Prostate gland (tissue), 2 donors: ENCODE results near the gene MCF2L2. TPM values are rescaled to one million over a fixed set of nuclear protein-coding genes. Genes with fewer than 3 reads are reported as not detected.

Source experiments
- DNase-seq: peaks from one replicate; pipeline ENCODE4 v3.0.0-alpha.2; 2019; ENCODE audit warnings: low spot score
- H3K27ac ChIP-seq, 2 donors: fragments of 200-600 bp; sonication (generic); 2 replicates each; pipeline ENCODE4 v1.5.1; 2017 to 2019
- H3K27me3 ChIP-seq: fragments of 200-600 bp; sonication (generic); replicated peaks from 2 replicates; pipeline ENCODE4 v1.5.1; 2019; ENCODE audit not compliant: insufficient read depth
- H3K36me3 ChIP-seq, 2 donors: fragments of 200-600 bp; sonication (generic); 1 replicate in 1 of 2; 2 replicates in 1 of 2; pipeline versions ENCODE4 v1.5.1 to v1.8.1; 2017 to 2019
- H3K4me1 ChIP-seq: fragments of 200-600 bp; sonication (generic); replicated peaks from 2 replicates; pipeline ENCODE4 v1.5.1; 2019
- H3K4me3 ChIP-seq, 2 donors: fragments of 200-600 bp; sonication (generic); 2 replicates each; pipeline ENCODE4 v1.5.1; 2017 to 2019
- H3K9me3 ChIP-seq: fragments of 200-600 bp; sonication (generic); 2 replicates; pipeline ENCODE4 v1.5.1; 2017
- POLR2A ChIP-seq: fragments of 450-650 bp; IDR thresholded peaks from one replicate; pipeline ENCODE4 v1.6.1; 2016; ENCODE audit warnings: antibody characterized with exemption, mild to moderate bottlenecking
- POLR2AphosphoS5 ChIP-seq: sonication (generic); formaldehyde crosslinking; IDR thresholded peaks from one replicate; pipeline ENCODE4 v1.6.1; 2017; ENCODE audit warnings: antibody characterized with exemption
- WGBS: methylation state at CpG from one replicate; pipeline ENCODE4 v1.1.5; 2018; 5-methylcytosine and 5-hydroxymethylcytosine counted together
- intact Hi-C: fragments of 100-400 bp; cut with DNase I; formaldehyde crosslinking; loops from one replicate; pipeline ENCODE4 v1.14.2; 2022
- total RNA-seq, 2 donors: library from RNA; depleted of rRNA; stranded (reverse); fragments of >200 nt; gene quantifications; one replicate each; pipeline ENCODE4 v1.1.0, GENCODE V29; 2016
- TF ChIP-seq, protein P1 (sequence below), 4 experiments: fragments of 200-600 bp in 2 of 4; fragments of 450-650 bp in 2 of 4; sonication (generic) in 2 of 4; IDR thresholded peaks; 1 replicate in 3 of 4; 2 replicates in 1 of 4; pipeline ENCODE4 v1.5.1; 2016 to 2019; ENCODE audit warnings: antibody characterized with exemption in 4 of 4, mild to moderate bottlenecking in 2 of 4, moderate library complexity in 2 of 4

Gene MCF2L2
- total RNA-seq, 2 donors from 2014 or later = 0.41 to 4.0 TPM

DNA sequence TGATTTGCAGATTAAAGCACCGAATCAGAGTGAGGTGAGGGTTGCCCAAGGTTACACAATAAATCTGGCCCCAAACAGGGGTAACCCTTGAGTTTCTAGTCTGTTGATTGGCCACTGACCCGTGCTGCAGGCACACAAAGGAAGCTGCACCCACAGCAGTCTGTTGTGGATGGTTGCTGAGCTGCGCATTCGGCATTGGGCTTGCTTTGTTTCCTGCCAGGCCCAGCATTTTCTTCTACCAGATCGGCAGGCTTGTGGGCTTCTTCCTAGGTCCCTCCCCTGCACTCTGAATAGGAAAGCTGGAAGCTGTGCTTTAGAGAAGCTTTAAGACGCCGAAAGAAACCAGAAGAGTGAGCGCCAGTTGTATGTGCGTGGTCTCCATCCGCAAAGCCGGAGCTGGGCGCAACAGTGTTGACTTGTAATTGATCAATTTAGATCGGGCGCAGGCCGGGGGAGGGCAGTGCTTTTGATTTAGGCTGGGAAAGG lies 163.2 kb downstream of the MCF2L2 start:
- H3K4me3 ChIP-seq = no peak overlapping the region
- WGBS = 42% methylated on average over 15 of the region's 15 CpGs
- intact Hi-C loops = no loop called here
- H3K27me3 ChIP-seq = no peaks in the 10 kb centered on the region
- no peaks in the 10 kb centered on the region for H3K9me3 ChIP-seq
- H3K36me3 ChIP-seq = no peaks in the 10 kb centered on the region
- no peaks in the 10 kb centered on the region for H3K4me1 ChIP-seq
- TF ChIP-seq POLR2AphosphoS5 (no peak), POLR2A (no peak)
- TF ChIP-seq, protein P1, sequence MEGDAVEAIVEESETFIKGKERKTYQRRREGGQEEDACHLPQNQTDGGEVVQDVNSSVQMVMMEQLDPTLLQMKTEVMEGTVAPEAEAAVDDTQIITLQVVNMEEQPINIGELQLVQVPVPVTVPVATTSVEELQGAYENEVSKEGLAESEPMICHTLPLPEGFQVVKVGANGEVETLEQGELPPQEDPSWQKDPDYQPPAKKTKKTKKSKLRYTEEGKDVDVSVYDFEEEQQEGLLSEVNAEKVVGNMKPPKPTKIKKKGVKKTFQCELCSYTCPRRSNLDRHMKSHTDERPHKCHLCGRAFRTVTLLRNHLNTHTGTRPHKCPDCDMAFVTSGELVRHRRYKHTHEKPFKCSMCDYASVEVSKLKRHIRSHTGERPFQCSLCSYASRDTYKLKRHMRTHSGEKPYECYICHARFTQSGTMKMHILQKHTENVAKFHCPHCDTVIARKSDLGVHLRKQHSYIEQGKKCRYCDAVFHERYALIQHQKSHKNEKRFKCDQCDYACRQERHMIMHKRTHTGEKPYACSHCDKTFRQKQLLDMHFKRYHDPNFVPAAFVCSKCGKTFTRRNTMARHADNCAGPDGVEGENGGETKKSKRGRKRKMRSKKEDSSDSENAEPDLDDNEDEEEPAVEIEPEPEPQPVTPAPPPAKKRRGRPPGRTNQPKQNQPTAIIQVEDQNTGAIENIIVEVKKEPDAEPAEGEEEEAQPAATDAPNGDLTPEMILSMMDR (IDR thresholded peaks at IDR 0.05) = no peak
- DNase-seq = no peak
- H3K27ac ChIP-seq = peak overlapping the region; percentile 1 to 35

DNA sequence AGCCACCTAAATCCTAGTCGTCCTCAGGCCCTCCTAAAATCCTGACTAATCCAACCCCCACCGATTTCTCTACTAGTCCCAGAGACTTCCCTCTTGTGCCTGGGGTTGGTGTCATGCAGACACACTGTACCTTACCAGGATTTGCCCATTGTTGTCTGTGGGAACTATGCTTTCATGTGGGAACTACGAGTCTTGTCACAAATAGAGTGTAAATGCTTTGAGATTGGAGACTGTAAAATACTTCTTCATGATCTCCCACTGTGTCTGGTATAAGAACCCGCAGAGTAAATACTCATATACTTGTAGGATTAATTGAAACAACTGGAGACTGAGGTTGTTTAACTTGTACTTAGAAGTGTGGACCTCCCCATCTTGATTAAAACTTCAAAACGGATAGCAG lies 164.2 kb downstream of the MCF2L2 start:
- Histone ChIP-seq H3K4me3 (no peak overlapping the region), H3K27ac (no peak overlapping the region), H3K9me3 (no peaks in the 10 kb centered on the region), H3K27me3 (no peaks in the 10 kb centered on the region), H3K36me3 (no peaks in the 10 kb centered on the region), H3K4me1 (no peaks in the 10 kb centered on the region)
- no peak for TF ChIP-seq POLR2A
- TF ChIP-seq, protein P1 (IDR thresholded peaks at IDR 0.05) = no peak
- no peak for TF ChIP-seq POLR2AphosphoS5
- intact Hi-C loops = no loop called here
- DNase-seq = no peak
- WGBS = 28% methylated on average over 5 of the region's 5 CpGs

DNA sequence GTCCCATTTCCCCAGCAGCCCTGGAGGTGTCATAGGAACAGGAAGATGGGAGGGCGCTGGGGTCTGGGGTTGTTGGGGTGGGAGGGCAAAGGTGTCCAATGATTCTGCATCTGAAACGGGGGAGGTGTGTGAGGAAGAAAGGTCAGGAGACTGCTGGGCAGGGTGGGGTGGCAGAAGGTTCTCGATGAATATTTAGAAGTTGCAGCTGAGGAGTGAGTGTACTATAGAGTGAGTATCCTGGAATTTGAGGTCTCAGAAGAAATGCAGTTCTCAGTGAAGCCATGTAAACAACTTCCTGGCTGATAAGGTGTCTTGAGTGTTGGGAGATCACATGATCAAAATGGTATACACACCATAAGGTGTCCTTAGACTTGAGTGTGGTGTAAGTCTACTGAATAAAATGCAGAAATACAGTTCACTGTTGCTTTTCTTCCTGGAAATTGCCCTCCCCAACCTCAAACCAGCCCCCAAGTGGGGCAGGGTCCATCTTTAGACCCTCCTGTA lies 165.5 kb downstream of the MCF2L2 start:
- H3K9me3 ChIP-seq = no peaks in the 10 kb centered on the region
- H3K27ac ChIP-seq = no peak overlapping the region
- H3K36me3 ChIP-seq = no peaks in the 10 kb centered on the region
- intact Hi-C loops = no loop called here
- no peak for DNase-seq
- H3K4me3 ChIP-seq = no peak overlapping the region
- H3K4me1 ChIP-seq = no peaks in the 10 kb centered on the region
- WGBS = 93% methylated on average over 3 of the region's 3 CpGs
- no peaks in the 10 kb centered on the region for H3K27me3 ChIP-seq
- TF ChIP-seq POLR2A (no peak), POLR2AphosphoS5 (no peak)

DNA sequence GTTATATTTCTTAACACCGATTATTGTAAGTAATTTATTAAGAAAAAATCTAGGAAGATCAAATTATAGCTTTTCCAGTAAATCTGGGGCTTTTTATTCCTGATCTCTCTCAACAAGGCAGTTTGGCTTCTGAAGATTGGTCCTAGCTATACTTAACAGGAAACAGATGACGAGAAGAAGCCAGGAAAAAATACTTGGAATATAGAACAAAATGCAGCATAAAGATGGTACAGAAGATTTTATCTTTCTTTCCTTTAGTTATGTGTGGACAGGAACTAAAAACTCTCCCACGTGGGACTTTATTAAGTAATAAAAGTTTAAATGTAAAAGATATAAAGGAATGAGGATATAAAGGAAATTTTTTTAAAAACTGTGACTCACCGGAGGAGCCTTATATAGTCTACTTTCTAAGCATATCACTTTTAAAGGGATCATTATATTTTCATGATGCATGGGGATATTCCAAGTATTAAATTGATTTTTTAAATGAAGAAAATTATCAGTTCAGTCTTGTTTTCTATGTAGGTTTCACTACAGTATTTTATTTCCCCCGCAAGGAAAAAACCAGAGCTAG lies 167.2 kb downstream of the MCF2L2 start:
- H3K4me1 ChIP-seq = no peaks in the 10 kb centered on the region
- H3K9me3 ChIP-seq = no peaks in the 10 kb centered on the region
- 66% methylated on average over 5 of the region's 5 CpGs for WGBS
- DNase-seq = no peak
- H3K36me3 ChIP-seq = no peaks in the 10 kb centered on the region
- intact Hi-C loops = no loop called here
- no peaks in the 10 kb centered on the region for H3K27me3 ChIP-seq
- TF ChIP-seq POLR2AphosphoS5 (no peak), POLR2A (no peak)
- TF ChIP-seq, protein P1 (IDR thresholded peaks at IDR 0.05) = no peak
- H3K4me3 ChIP-seq = no peak overlapping the region
- no peak overlapping the region for H3K27ac ChIP-seq

DNA sequence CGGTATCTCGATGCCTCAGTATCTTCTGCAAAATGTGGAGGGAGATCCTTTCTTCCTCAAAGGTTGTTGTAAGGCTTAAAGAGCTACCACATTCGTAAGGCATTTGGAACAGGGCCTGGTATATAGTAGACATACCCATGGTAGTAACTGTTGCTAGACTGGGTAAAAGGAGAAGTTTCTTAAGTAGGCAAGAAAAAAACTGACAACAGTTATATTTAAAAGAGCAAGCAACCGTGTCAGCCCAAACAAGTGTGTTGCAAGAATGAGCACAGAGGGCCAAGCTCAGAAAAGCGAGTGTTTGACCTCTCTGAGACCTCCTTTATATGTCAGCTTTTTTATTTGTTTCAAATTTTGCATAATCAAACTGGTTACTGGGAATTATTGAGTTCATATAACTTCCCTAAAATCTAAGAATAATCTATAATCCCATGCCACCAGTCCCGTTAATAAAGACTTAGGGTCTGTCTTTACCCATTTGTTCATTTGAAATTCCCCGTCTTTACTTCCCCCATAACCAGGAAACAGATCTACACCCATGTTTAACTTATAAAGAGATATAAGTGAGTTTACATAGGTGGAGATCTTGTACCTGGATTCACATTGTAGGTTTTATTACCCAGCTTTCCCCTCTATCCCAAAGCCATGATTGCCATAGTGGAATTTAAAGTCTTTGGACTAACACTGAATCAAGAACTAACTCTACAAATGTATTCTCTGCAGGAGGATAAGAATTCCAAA lies 168.1 kb downstream of the MCF2L2 start:
- Histone ChIP-seq H3K27ac (no peak overlapping the region), H3K36me3 (no peaks in the 10 kb centered on the region), H3K9me3 (no peaks in the 10 kb centered on the region), H3K27me3 (no peaks in the 10 kb centered on the region), H3K4me1 (no peaks in the 10 kb centered on the region), H3K4me3 (no peak overlapping the region)
- DNase-seq = no peak
- intact Hi-C loops = no loop called here
- TF ChIP-seq, protein P1 (IDR thresholded peaks at IDR 0.05) = no peak
- TF ChIP-seq POLR2A (no peak), POLR2AphosphoS5 (no peak)
- 70% methylated on average over 7 of the region's 7 CpGs for WGBS
